8988T (cell line): ENCODE results near the gene ABHD11.
"Not testable (repeated sequence)": the region's sequence is repeated elsewhere in the genome, so short reads cannot be mapped to it uniquely, and the experiment has no call there.

ENCODE experiments used
- DNase-seq: peaks from one replicate; pipeline ENCODE4 v3.0.0; 2011

ABHD11 gene

DNA sequence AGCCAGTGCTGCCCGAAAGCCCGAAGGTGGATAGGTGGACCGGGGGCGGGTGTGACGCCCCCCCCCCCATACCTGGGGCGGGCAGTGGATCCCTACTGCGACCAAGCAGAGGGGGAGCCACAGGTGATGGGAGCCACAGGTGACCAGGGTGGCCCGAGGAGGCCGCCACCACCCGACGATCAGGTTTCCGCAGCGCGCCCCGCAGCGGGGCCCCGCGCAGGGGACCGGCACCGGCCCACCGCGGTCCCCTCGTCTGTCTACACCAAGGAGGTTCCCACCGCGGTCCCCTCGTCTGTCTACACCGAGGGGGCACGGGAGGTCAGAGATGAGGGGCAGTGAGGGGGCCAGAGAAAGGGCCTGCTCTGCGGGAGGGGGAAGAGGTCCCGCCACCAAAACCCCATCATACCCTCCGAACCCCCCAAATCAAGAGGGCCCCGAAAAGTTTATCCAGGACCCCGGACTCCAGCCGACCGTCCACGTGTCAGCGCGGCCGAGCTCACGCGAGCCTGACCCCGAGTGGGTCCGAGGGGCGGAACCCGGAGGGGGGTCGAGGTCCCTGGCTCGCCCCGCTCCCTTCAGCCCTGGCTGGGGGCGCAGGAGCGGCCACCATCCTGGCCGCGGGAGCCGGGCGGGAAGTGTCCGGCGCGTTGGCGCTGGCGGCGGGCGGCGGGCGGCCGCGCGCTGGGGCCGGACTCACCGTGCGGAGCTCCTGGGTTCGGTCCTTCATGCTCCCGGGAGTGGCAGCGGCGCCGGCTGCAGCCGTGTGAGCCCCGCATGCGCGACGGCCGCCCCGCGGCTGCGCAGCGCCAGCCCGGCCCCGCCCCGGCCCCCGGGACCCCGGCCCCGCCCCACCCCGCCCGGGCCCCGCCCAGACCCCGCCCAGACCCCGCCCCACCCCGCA, 19.4 kb downstream of the ABHD11 start, which contains the start of gene STX1A:
Gene STX1A (minus strand): TSS at position 765 of the 901 bp plus-strand sequence. CDS start 38 bp downstream, at position 727.
- DNase-seq, result peak; percentile 85

DNA sequence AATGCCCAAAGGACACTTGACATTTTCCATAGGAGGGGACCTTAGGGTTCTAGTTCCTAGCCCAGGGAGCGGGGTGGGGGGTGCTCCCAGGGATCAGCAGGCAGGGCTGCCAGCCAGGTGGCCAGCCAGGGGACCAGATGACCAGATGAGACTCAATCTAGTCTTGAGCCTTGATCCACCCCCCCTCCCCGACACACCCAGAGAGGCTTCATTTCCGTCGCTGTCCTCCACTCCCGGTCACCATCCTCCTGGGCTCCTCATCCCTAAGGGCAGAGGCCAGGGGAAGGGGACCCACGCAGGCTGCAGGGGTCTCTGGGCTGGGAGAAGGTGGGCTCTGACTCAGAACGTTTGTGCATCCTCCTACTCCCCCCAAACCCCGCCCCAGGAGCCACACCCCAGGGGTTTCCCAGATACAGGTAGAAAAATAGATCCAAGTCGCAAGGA, 20.1 kb downstream of the ABHD11 start:
- DNase-seq, result peak; percentile 16

DNA sequence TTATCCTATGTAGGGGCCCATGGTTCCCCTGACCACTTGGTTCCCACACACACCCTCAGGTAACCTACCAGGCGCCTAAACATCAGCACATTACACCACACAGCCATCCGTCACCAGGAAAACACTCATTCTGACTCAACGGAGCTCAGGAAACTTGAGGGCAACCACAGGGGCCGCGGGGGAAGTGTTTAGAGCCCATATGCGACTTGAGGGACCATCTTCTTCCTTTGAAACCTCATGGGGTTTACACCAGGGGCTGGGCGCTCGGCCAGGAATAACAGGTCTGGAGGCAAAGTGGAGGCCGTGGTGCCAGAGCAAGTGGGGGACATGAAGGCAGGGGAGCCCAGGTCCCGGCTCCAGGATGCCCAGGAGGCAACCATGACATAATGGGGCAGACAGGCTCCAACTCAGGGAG, 20.6 kb downstream of the ABHD11 start:
- DNase-seq, result peak; percentile 35

DNA sequence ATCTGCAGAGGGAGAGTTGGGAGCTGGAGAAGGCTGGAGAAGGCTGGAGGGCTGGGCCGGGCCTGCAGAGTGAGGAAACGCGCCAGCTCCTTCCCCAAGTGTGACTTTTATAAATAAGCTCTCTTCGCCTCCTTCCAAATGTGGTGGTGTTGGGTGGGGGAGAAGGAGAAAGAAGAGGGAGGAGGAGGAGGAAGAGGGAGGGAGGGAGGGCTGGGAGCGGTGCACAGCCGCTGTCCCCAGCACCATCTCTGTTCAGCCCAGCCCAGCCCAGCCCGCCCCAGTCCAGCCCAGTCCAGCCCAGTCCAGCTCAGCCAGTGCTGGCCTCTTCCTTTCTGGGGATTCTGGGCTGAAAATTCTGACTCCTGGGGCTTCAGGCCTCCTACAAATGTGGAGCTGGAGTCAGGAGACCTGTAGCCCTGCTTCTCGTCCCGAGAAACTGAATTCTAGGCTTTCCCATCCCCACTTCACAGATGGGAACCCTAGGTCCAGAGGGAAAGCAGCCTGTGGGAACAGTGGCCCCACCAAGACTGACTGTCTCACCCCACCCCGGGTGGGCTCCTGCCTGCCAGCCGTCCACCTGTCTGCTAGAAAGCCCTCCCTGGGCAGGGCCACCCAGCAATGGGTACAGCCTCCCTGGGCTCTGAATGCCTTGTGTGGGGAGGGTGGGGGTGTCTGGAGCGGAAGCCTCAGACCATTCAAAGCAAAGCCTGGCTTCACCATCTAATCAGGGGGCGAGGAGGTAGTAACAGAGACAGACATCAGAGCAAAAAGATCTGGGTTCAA, 21.4 kb downstream of the ABHD11 start:
- no peak for DNase-seq

DNA sequence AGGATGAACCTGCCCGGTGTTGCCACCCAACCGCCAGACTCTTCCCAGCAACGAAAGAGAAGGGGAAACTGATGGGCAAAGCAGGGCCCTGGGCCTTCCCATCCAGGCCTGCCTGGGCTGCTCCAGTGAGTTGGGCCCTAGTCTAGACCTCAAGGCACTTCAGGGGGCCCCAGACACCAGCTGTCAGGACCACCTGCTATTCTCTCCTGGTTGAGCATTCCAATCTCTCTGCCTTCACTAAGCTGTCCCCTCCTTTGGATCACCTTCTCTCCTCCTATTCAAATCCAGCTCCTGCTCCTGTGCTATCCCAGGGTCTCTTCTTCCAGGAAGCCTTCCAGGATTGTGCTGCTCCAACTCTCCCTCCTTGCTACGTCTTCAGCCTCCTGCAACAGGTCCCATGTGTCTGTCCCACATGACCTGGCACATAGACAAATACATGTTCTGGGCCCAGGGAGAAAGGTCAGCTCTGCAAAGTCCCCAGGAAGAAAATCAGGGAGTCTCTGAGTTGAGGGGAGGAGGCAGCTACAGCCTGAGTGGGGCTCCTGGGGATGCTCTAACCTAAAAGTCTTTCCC, 22.2 kb downstream of the ABHD11 start:
- no peak for DNase-seq

DNA sequence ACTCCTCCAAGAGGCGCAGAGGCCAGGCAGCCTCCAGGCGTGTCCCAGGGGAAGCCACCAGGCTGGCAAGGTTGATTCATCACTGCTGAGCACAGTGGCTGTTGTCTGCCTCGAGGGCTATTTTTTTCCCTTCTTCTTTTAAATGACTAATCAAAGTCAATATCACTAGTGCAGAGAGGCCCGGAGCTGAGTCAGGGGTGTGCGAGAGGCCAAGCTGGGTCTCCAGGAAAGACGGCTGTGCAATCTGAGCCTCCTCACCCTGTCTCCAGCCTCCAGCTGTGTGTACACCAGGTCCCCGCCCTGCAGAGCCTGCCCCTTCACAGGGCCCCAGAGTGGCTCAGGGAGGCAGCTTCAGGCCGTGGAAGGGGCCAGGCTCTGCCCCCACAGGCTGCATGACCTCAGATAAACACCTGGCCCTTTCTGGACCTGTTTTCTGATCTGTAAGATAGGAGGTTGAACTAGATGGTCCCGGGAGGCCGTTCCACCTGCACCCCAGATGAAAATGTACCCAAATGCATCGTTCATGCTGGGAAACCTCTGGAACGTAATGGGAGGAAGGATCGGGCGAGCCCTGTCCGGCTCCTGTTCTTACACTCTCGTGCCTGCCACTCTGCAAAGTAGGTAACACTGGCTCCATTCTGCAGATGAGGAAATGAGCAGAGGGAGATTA, 22.8 kb downstream of the ABHD11 start:
- DNase-seq, result peak; percentile 91

DNA sequence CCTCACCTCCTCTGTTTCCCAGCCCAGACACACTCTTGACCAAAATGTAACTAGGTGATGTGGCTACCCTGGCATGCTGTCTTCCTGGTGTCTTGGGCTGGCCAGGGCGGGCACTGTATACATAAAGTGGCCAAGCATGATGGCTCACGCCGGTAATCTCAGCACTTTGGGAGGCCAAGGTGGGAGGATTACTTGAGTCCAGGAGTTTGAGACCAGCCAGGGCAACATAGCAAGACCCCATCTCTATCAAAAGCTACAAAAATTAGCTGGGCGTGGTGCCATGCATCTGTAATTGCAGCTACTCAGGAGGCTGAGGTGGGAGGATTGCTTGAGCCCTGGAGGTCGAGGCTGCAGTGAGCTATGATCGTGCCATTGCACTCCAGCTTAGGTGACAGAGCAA, 25.3 kb downstream of the ABHD11 start:
- DNase-seq, result not testable (repeated sequence)

DNA sequence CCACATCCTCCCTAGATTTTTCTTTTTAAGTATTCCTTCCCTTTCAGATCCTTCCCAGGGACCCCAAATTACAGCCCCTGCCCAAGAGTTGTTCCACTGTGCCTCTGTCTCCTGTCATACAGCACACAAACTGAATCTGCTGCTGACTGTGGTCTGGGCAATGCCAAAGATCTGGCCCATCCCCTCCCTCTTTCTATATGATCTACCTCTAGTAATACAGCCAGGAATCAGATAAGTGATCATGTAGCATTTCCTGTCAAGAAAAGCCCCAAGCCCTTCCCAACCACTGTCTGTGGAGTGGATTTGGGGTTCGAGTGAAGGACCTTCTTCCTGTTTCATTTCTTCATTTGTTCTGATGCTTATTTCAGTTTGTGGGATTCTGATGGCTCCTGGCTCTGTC, 25.8 kb downstream of the ABHD11 start:
- DNase-seq, result no peak

DNA sequence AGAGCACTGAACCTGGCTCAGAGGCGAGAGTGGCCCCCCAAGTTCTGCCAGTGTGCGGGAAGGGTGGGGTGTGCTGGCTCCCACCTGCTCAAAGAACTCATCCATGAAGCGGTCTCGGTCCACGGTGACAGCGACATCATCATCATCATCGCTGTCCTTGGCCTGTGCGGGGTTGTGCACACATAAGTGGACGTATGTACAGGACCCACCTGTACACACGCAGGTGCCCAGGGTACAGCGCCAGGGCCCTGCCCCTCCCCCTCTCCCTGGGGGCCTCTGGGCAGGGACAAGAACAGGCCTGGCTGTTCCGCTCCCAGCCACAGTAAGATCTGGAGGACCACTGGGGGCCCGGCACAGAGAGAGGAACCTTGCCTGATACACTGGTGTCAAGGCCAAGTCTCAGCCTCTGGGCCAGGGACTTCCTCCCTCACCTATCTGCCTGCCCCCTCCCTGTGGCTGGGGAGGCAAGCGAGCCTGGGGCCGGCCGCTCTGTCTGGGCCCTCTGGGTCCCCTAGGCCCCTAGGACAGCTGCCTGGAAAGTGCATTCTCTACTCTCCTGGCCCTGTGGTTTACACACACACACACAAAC, 29.5 kb downstream of the ABHD11 start:
- no peak for DNase-seq

DNA sequence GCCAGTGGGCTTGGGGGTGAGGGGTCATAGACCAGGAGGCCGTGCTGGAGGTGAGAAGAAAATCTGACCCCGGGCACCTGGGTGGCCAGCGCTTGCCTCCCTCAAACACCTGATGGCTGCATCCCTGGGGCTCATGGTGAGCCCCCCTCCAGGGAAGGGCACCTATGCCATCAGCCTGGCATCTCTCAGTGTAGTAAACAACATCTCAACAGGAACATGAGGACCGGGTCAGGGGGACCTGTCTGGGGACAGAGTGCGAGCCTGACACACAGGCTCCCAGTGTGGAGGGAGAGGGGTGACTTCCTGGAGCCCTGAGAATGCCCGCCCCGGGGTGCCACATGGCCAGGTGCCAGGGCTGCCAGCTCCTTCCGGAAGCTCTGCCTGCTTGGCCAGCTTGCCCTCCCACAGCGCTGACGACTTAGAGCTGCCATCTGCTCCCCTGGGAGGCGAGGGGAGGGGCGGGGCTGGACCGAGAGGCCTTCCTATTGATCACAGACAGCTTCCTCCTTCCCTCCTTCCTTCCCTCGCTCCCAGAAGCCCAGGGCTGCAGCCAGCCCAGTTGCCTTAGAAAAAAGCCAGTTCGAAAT, 31.5 kb downstream of the ABHD11 start:
- no peak for DNase-seq

DNA sequence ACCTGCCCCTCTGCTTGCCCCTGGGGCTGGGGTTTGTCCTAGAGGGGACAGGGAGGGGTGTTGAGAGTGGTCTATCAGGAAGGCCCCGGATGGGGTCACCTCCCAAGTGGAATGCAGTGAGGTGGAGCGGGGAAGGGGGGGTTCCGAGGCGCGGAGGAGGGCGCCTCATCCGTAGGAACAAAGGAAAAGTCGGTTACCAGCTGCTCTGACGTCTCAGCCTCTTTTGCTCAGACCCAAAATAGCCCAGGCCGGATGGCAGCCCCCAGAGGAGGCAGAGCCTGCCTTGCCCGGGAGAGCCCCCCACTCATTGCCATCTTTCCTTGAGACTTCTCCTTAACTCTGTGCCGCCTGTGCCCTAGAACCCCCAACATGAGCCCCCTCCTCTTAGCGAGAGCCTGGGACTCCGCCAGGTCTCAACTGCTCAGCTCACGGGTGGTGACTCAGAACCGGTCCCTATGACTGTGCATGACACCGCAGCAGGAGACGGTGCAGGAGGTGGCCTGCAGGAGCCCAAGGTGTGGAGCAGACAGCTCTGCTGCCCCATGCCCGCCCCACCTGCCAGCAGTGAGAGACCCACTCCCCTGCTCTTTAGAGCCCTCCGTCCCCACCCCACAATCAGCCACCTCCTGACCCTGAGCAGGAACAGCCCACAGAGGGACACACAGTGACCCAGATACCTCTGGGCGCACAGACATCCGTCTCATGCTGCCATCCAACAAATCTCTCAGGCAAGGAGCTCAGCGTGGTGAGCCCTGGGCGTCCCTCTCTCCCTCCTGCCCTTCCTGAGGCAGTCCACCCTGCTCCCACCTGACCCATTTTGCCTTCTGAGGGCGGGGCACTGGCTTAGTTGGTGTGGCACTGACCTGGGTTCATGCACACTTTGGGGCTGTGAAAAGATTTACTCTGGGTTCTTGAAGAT, 32.2 kb downstream of the ABHD11 start:
- peak; percentile 94 for DNase-seq

DNA sequence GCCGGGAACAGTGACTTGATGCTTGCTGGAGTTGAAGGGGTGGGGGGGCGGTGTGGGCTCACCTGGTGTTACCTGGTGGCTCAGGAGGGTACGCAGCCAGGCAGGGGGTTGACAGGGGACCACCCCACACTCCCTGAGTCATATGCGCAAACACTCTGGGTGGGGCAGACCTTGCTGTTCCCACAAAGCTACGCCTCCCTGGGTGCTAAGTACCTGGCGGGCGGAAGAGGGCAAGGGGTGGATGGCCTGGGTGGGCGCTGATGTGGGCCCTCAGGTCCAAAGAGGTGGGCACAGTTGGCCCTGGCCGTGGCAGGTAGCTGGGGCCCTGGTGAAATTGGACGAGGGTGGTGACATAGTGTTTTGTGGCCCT, 33.1 kb downstream of the ABHD11 start:
- no peak for DNase-seq

DNA sequence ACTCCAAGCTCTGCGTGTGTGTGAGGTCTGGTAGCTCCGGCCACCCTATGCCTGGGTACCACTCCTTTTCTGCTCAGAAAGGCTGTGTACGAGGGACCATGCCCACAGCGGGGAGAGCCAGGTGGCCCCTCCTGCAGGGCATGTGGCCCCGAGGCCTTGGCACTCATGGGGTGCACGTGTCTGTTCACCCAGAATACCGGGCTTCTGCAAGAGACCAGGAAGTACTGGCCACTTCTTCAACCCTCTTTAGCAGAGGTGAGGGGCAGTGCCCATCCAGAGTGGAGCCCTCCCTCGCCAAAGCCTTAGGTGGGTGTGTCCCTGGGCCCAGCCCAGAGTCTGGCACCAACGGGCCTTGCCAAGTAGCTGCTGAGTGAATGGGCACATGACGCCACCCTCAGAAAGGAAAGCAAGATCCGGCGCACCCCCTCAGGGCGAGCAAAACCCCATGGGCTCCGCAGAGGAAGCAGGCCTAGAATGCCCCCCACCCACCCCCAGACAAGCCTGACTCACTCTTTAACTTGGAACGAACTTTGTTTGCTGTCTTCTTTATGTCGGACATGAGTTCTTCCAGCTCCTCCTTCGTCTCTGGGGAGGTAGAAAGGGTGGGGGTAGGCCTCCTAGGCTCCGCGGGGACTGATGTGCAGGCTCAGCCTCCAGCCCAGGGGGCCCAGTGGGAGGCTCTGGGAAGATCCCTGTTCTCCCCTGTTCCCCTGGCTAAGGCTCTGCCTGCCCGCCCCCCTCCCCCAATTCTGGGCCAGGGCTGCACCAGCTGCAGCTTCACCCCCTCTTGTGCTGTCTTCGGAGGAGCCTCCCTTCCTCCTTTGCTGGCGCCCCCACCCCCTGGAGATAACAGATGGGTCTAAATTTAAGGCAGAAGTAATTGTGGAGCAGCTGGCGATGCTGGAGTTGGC, 33.7 kb downstream of the ABHD11 start:
- DNase-seq, result no peak

DNA sequence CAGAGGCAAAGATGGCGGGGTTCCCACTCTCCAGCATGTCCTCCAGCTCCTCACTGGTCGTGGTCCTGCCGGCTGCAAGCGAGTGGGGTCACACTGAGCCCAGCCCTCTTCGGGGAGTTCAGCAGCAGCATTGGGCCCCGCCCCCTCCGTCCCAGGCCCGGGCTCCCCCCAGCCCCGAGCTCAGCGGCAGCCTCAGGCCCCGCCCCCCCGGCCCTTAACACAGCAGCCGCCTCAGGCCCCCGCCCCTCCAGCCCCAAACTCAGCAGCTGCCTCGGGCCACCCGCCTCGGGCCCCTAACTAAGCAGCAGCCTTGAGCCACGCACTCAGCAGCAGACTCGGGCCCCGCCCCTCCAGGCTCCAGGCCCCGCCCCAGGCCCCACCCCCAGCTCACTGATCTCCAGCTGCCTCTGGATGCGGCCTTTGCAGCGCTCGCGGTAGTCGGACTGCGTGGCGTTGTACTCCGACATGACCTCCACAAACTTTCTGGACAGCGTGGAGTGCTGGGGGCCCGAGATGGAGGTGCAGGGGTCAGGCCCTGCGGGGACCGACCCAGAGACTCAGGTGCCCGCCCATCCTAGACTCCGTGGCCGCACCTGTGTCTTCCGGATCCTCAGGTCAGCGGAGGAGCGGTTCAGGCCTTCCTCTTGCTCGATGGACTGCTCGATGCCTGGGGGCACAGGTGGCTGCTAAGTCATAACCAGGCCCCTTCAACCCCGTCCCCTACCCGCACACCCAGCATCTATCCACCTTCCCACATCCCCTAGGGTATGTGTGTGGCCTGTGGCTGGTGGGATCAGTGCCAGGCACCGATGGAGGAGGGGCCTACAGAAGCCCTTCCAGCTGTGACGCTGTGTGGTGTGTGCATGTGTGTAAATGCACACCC, 34.6 kb downstream of the ABHD11 start:
- DNase-seq, result no peak

DNA sequence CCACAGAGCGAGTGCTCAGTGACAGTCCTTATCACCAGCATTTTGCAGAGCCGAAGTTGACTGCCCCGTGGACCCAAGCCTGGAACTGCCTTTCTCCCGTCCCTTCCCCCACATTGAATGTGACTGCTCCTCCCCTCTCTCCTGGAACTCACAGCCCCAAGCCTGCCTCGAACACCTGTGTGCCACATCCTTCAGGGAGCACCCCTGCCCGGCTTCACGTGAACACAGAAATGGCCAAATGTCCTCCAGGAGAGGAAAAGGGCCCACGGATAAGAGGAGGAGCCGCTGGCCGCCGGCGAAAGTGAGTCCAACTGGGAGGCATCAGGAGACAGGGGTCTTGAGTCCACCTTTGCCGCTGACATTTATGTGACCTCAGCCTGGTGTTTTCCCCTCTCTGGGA, 35.4 kb downstream of the ABHD11 start:
- DNase-seq, result no peak

DNA sequence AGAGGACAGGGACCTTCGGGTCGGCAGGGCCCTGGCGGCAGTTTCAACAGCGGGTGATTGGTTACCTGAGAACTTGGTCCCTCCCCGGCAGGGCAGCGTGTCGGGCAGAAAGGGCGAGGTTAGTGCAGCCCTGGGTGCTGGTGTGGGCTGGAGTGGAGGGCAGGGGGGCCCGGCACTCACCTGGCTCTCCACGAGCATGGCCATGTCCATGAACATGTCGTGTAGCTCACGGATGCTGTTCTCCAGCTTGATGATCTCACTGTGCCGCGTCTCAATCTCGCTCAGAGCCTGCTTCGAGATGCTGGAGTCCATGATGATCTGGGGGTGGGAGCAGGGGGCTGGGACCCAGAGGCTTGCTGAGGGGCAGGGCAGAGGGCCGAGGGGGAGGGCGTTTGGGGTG, 35.9 kb downstream of the ABHD11 start:
- no peak for DNase-seq

DNA sequence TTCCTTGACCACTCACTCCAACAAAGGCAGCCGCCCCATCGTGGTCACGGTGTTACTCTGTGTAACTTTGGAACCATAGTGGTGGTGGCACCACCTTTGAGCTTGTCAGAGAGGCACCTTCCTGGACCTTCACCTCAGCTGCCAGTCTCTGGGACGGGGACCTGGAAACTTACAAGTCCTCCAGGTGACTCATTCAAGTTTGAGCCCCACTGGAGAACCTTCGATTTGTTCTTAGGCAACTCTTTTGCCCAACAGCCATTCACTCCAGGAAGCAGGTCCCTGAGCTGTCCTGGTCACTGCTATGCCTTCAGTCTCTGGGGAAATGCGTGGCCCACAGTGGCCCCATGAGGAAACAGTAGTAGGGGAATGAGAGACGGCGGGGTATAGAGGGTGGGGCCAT, 36.4 kb downstream of the ABHD11 start:
- no peak for DNase-seq

DNA sequence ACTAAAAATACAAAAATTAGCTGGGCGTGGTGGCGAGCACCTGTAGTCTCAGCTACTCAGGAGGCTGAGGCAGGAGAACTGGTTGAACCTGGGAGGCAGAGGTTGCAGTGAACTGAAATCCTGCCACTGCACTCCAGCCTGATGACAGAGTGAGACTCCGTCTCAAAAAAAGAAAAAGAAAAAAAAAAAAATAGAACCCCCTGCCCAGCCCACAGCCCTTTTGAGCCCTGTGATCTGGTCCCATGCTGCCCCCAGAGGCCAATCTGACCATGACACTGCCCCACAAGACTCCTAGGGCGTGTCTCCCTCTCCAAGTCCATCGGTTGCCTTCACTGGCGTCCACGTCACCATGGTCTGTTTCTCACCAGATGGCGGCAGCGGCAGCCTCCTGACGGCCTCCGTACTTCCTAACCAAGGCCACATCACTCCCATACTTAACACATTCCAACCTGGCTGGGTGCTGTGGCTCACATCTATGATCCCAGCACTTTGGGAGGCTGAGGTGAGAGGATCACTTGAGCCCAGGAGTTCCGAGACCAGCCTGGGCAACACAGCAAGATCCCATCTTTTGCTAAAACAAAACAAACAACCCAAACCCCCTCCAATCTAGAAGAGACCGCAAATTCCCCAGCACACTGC, 37.1 kb downstream of the ABHD11 start:
- DNase-seq, result no peak
